Activated T-helper 17 cell treated with anti-CD3 and anti-CD28 coated beads, Interleukin-2, amount 50 U/mL, for 72 hours (primary cell): ENCODE measurements around the gene SCAMP4. TPM values are rescaled to one million over a fixed set of nuclear protein-coding genes. Genes with fewer than 3 reads are reported as not detected.

Experiments
- ATAC-seq: fragments of 150-1000 bp; cut with Tn5 transposase; replicated peaks from 2 replicates; pipeline ENCODE4 v1.10.0; 2021; ENCODE audit warnings: mild to moderate bottlenecking, moderate library complexity
- H3K27ac Mint-ChIP-seq: one replicate; pipeline ENCODE4 v1.8.0; 2022; ENCODE audit warnings: mixed read lengths
- H3K27me3 Mint-ChIP-seq: one replicate; pipeline ENCODE4 v1.8.0; 2022; ENCODE audit warnings: mixed read lengths
- H3K36me3 Mint-ChIP-seq: one replicate; pipeline ENCODE4 v1.8.0; 2022; ENCODE audit warnings: low read depth, mild to moderate bottlenecking, mixed read lengths
- H3K4me1 Mint-ChIP-seq: one replicate; pipeline ENCODE4 v1.8.0; 2022; ENCODE audit warnings: mixed read lengths
- H3K4me3 Mint-ChIP-seq: one replicate; pipeline ENCODE4 v1.8.0; 2022; ENCODE audit warnings: mild to moderate bottlenecking, mixed read lengths
- H3K9me3 Mint-ChIP-seq: one replicate; pipeline ENCODE4 v1.8.0; 2022; ENCODE audit warnings: mixed read lengths
- total RNA-seq, 2 donors: library from RNA; stranded (reverse); gene quantifications; one replicate each; pipeline ENCODE4 v1.2.3, GENCODE V29; 2022

SCAMP4 gene
- total RNA-seq, 2 donors from 2014 or later = 31.7 to 36.4 TPM

DNA sequence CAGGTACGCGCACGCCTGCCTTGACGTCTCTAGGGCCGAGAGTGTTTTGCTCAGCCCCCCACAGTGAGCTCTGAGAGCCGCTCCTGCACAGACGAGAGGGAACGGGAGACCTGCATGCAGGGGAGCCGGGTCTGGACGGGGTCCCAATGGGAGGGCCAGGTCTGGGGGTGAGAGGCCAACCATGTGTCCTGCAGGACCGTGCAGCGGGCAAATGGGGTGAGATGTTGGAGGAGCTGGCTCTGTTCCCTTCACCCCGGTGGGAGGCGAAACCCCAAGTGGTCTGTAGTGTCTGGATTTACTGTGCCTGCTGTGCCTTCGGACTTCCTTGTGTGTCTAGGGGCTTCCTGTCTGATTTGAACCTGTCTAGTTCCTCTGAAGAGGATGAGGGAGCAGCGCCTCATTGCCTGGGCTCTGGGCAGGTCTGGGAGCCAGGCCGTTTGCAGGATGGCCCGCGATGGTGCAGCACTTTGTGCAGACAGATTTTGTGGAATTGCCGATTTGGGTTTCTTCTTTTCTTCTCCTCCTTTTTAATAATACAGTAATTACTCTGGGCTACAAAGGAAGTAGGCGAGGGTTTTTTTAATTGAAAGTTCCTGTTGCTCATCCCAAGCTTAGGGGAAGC is 37.8 kb downstream of the SCAMP4 start:
- no peak for ATAC-seq
- Mint-ChIP-seq H3K36me3 (peaks cover 21% of the 10 kb centered on the region), H3K4me1 (peaks cover 21% of the 10 kb centered on the region), H3K4me3 (peak overlapping the region; percentile 92), H3K9me3 (no peaks in the 10 kb centered on the region), H3K27me3 (no peaks in the 10 kb centered on the region), H3K27ac (peak overlapping the region; percentile 90)

DNA sequence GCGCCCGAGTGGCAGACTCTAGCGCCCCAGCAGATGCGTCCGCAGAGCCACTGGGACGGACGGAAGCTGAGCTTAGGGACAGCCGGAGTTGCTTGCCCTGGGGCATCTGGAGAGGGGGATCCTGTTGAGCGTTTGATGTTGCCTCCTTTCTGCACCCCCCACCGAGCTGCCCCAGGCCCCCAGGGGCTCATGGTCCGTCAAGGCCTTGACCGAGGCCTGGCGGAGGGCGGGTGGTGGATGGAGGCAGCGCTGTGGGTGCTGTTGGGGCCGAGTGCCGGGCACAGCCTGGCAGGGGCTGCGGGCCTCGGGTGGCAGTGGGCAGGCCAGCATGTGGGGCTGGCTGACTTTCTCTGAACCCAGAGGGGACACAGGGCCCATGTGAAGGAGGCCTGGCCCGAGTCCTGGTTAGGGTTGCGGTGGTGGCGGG is 38.5 kb downstream of the SCAMP4 start:
- Mint-ChIP-seq H3K4me3 (peak overlapping the region; percentile 92), H3K27me3 (no peaks in the 10 kb centered on the region), H3K9me3 (no peaks in the 10 kb centered on the region), H3K36me3 (peaks cover 21% of the 10 kb centered on the region), H3K4me1 (peaks cover 21% of the 10 kb centered on the region), H3K27ac (peak overlapping the region; percentile 90)
- no peak for ATAC-seq

DNA sequence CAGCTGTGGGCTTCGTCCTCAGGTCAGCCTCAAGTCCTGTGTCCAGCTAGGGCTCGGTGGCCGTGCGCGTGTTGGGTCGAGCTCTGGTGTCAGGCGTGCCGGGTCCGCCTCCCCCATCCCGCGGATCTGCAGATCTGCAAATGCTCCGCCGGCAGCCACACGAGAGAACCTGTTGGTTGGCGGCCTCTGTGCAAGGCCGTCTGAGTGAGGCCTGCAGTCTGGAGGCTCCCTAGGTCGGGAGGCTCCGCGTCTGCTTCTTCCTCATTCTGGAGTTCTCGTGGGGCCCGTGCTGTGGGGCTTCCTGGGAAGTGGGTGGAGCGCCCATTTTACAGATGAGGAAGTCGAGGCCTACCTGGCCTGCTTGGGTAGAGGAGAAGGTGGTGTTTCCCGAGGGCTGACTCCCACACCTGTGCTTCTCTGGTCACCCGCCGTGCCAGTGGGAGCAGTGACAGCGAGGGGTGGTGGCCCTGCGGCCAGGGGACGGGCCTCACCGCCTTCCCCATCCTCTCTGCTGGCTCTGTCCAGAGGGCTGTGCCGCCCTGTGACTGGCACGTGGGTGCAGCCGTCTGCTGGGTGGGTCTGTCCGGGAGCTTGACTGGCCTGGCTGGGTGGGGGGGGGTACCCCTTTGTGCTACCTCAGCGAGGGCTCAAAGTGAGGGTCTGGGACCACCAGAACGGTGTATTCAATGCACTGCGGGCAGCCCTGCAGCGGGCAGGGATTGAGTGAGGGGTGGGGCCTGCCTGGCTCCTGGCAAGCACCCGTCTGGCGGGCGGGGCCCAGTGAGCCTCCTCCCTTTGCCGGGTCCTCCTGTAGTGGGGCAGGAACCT is 39.1 kb downstream of the SCAMP4 start:
- Mint-ChIP-seq H3K36me3 (peaks cover 25% of the 10 kb centered on the region), H3K27ac (no peak overlapping the region), H3K27me3 (no peaks in the 10 kb centered on the region), H3K4me1 (peaks cover 24% of the 10 kb centered on the region), H3K9me3 (no peaks in the 10 kb centered on the region), H3K4me3 (peak overlapping the region; percentile 92)
- no peak for ATAC-seq

DNA sequence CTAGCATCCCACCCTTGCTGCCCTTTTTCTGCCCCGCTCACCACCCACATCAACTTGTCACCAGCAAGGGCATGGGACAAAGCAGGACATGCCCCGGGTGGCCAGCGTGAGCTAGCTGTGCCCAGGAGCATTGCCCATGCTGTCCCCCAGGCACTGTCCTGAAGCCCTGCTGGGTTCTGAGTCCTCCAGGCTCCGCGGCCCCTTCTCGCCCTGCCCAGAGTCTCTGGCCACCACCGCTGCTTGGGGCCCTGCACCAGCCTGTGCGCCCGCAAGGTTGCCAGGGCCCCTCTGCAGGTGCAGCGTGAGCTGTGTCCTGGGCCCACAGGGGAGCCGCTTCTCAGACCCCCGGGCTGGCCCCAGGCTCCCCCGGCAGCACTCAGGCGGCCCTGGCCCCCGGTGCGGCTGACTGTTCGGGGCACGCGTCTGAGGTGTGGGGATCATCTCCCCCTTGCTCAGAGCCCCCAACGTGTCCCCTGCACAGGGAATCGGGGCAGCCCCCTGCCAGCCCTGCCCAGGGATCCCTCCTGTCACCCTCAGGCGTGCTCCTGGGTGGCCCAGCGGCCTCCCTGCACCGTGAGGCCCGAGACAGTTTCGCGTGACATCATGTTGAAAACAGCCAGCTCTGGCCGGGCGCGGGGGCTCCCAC is 39.8 kb downstream of the SCAMP4 start:
- no peak for ATAC-seq
- H3K4me3 Mint-ChIP-seq = no peak overlapping the region

DNA sequence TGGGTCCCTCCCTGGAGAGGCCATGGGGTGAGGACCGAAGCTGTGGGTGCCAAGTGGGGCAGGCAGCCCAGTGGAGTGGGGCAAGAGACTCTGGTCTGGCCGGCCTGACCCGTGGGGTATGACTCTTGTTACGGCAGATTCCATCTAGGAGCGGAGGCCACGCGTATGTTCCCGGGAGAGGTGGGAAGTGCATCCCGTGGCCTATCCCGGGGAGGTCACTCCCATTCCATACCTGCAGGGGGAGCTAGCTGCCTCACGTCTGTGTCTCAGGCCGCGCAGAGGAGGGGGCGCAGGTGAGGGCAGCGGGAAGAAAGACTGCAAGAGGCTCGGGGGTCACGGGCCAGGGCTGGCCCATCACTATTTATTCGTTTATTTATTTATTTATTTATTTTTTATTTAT is 40.7 kb downstream of the SCAMP4 start:
- H3K4me1 Mint-ChIP-seq = peaks cover 19% of the 10 kb centered on the region
- H3K27ac Mint-ChIP-seq = no peak overlapping the region
- no peak for ATAC-seq
- H3K36me3 Mint-ChIP-seq = peaks cover 18% of the 10 kb centered on the region
- H3K9me3 Mint-ChIP-seq = no peaks in the 10 kb centered on the region
- no peaks in the 10 kb centered on the region for H3K27me3 Mint-ChIP-seq
- H3K4me3 Mint-ChIP-seq = no peak overlapping the region

More for the DNA sequence above, 39.8 kb downstream of the SCAMP4 start:
- Mint-ChIP-seq H3K27ac (no peak overlapping the region), H3K9me3 (no peaks in the 10 kb centered on the region), H3K27me3 (no peaks in the 10 kb centered on the region), H3K4me1 (peaks cover 21% of the 10 kb centered on the region), H3K36me3 (peaks cover 25% of the 10 kb centered on the region)

DNA sequence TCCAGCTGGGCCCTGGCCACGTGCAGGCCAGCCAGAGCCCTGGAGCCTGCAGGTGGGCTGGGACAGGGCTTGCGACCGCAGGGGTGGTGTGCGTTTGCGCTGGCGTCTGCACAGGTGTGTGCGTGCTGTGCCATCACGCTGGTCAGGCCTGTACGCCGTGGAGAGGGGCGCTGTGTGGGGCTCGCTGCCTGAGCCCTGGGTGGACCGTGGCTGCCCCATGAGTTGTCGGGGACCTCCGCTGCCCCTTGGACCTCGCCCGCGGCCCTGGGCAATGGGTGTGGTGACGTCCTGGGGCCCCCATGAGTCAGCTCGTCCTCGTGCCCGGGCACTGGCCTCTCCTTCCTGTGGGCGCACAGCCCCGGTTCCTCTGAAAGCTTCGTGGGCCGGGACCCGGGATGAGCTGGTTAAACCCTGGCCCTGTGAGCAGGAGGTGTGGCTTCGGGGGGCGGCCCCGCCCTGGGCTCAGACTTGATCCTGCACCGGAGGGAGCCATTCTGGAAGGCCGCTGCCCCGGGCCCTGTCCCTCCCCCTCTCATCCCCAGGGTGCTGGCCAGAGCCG is 42.5 kb downstream of the SCAMP4 start:
- Mint-ChIP-seq H3K36me3 (peaks cover 22% of the 10 kb centered on the region), H3K4me3 (no peak overlapping the region), H3K27ac (no peak overlapping the region), H3K4me1 (peaks cover 17% of the 10 kb centered on the region), H3K27me3 (no peaks in the 10 kb centered on the region), H3K9me3 (no peaks in the 10 kb centered on the region)
- ATAC-seq = no peak

DNA sequence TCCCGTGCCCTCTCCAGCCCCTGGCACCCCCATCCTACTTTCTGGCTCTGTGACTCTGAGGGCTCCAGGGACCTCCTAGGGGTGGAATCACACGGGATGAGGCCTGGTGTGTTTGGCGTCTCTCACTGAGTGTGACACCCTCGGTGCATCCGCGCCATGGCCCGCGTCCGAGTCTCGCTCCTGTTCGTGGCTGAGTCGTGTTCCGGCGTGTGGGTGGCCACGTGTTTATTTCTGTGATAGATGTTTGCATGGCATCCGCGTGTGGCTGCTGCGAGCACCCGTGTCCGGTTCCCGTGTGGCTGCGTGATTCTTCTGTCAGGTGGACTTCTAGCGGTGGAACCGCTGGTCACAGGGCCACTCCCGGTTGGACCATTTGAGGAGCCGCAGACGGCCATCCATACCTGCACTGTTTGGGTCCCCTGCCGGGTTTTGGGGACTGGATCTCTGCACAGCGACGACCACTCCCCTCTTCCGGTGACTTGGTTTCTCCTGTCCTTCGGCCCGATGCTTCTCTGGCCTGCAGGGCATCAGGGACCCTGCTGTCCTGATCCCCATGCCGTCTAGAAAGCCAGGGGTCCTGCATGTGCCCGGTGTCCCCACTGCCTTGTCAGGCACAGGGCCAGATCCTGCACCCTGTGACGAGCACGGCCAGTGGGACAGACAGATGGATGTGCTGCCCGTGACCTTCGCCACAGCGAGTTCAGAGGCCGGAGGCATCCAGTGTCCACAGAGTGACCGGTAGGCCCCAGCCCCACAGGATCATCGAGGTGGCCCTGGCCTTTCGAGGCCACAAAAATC is 44.3 kb downstream of the SCAMP4 start:
- Mint-ChIP-seq H3K36me3 (peaks cover 22% of the 10 kb centered on the region), H3K9me3 (no peaks in the 10 kb centered on the region), H3K27me3 (no peaks in the 10 kb centered on the region), H3K4me1 (peaks cover 9% of the 10 kb centered on the region), H3K27ac (no peak overlapping the region), H3K4me3 (no peak overlapping the region)
- no peak for ATAC-seq

DNA sequence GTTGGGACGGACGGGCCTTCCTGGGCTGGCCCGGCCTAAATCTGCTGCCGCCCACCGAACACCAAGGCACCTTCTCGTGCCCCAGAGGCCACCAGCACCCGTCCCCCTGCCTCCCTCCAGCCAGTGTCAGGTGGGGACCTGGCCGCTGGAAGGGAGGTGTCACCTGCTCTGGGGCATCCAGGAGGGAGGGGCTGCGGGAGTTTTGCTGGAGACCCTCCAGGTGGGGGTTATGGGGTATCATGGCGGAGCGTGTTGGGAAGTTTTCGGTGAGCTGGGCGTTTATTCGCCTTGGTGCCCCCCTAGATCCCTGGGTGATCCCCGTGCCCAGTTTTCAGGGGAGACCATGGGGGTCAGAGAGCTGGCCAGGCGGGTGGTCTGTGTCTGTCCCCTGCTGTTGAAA is 45.4 kb downstream of the SCAMP4 start:
- no peak for ATAC-seq
- H3K27ac Mint-ChIP-seq = no peak overlapping the region
- H3K4me1 Mint-ChIP-seq = peaks cover 9% of the 10 kb centered on the region
- H3K36me3 Mint-ChIP-seq = peaks cover 21% of the 10 kb centered on the region
- no peaks in the 10 kb centered on the region for H3K9me3 Mint-ChIP-seq
- H3K4me3 Mint-ChIP-seq = no peak overlapping the region
- no peaks in the 10 kb centered on the region for H3K27me3 Mint-ChIP-seq

DNA sequence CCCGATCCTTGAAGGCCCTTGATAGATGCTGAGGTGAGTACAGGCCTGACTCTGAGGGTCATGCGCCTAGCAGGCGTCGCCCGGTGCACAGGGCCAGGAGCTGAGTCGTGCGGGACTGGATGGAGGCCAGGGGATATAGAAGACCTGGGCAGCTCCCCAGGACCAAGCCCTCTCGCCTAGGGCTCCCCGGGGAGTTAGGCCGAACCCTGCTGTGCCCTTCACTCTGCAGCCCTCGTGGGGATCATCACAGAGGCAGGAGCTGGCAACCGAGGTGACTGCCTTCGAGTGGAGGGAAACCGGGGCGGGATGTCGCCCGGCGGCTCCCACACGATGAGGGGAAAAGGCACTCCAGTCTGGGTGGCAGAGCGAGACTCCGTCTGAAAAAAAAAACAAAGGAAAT is 47.4 kb downstream of the SCAMP4 start:
- Mint-ChIP-seq H3K27ac (no peak overlapping the region), H3K27me3 (no peaks in the 10 kb centered on the region)
- no peak for ATAC-seq

DNA sequence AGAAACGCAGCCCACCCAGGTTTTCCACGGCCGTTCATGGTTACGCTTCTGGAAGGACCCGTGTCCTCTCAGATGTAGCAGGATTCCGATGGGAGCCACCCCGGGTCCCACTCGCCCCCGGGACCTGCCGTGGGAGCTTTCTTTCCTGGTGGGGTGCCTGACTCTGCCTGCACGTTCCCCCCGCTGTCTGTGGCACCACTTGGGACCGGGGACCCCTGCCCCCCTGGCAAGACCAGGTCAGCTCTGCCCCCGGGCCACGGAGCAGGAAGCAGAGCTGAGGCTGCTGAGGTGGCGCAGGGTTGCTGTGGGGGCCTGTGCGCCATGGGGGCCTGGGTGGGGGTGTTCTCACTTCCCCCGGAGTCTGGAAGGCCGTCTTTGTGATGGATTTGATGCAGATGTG is 47.8 kb downstream of the SCAMP4 start:
- Mint-ChIP-seq H3K36me3 (peaks cover 16% of the 10 kb centered on the region), H3K27me3 (no peaks in the 10 kb centered on the region), H3K27ac (no peak overlapping the region), H3K4me1 (peaks cover 4% of the 10 kb centered on the region), H3K9me3 (no peaks in the 10 kb centered on the region), H3K4me3 (no peak overlapping the region)
- ATAC-seq = no peak

More for the DNA sequence above, 47.4 kb downstream of the SCAMP4 start:
- Mint-ChIP-seq H3K4me3 (no peak overlapping the region), H3K36me3 (peaks cover 16% of the 10 kb centered on the region), H3K9me3 (no peaks in the 10 kb centered on the region), H3K4me1 (peaks cover 4% of the 10 kb centered on the region)

DNA sequence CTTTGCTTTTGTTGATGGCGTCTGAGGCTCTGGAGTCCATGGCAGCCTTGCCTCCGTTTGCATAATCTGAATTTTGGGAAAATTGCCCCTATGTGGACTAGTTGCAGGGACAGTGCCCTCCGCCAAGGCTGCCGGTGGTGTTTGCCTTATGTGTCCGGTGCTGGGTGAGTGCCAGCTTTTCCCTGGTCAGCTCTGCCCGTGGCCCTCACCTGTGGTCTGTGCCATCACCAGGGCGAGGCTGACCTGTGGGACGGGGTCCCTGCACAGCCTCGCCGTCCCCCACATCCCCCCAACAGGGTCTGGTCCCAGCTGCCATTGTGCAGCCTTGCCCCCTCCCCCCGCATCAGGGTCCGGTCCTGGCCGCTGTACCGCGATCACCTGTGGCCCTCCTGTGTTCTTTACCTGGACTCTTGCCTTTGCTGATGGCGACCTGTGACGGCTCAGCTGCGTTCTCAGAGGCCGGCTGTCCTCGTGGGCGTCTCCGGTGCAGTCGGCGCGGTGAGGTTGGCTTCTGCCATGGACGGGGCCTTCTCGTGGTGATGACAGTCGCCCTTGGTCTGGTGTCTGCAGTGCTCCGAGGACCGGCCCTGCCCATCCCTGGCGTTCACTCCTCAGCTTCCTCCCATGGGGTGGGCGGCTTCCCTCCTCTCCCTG is 48.4 kb downstream of the SCAMP4 start:
- peaks cover 16% of the 10 kb centered on the region for H3K36me3 Mint-ChIP-seq
- H3K4me3 Mint-ChIP-seq = no peak overlapping the region
- peaks cover 4% of the 10 kb centered on the region for H3K4me1 Mint-ChIP-seq
- no peaks in the 10 kb centered on the region for H3K9me3 Mint-ChIP-seq
- H3K27me3 Mint-ChIP-seq = no peaks in the 10 kb centered on the region
- no peak overlapping the region for H3K27ac Mint-ChIP-seq
- no peak for ATAC-seq

DNA sequence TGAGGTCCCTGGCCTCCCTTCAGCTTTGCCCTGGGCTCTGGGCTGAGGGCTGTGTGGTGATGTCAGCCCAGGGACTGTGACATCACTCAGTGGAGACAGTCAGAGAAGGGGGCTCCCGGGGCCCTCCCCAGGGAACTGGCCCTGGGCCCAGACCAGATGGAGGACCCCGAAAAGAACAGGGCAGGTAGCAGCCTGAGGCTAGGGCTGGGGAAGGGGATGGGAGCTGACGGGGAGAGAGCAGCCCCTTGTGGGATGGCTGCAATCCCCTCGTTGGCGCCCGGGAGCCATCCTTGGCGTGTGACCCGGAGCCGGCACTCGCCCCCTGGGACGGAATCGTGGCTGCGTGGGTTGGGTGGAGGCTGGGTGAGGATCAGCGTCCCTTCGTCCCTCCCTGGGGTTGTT is 49.3 kb downstream of the SCAMP4 start:
- Mint-ChIP-seq H3K4me1 (no peaks in the 10 kb centered on the region), H3K27ac (no peak overlapping the region), H3K4me3 (no peak overlapping the region), H3K36me3 (peaks cover 11% of the 10 kb centered on the region), H3K9me3 (no peaks in the 10 kb centered on the region), H3K27me3 (no peaks in the 10 kb centered on the region)
- ATAC-seq = no peak

DNA sequence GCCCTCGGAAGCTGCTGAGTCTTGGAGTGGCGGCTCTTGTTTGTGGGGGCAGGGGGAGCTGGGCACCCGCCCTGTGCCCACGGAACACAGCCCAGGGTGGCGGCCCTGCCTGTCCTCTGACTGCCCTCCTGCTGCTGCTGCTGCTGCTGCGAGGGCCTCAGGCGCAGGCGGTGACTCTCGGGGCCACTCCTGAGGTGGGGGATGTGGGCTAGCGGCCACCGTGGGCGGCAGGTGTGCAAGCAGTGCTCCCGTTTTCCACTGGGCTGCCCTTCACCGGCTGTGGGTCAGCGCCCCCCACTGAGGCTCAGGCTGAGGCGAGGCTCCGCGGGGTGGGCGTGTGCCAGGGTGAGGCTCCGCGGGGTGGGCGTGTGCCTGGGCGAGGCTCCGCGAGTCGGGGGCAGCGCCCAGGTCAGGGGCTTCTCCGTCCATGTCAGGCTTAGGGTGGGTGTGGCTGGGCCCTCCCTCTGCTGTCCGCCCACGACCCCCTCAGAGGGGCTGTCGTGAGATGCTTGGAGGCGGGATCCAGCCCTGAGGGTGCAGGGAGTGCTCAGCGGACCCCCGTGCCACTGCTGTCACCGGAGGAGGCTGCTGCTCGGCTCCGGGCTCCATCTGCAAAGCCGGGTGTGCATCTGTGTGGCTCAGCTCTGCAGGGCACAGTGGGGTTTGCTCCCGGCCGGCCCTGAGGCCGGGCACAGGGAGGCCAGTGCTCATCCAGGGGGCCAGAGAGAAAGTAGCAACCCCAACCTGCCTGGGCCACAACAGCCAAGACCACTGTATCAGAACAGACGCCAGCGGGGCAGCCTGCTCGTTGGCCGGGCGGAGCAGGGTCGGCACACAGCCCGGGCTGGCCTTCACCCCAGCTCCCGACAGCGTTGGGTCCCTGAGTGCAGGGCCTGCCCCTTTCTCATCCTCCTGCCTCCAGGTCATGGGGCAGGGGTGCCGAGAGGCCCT is 50.2 kb downstream of the SCAMP4 start:
- no peaks in the 10 kb centered on the region for H3K9me3 Mint-ChIP-seq
- ATAC-seq = no peak
- H3K27me3 Mint-ChIP-seq = no peaks in the 10 kb centered on the region
- H3K4me3 Mint-ChIP-seq = no peak overlapping the region
- peaks cover 11% of the 10 kb centered on the region for H3K36me3 Mint-ChIP-seq
- no peak overlapping the region for H3K27ac Mint-ChIP-seq
- H3K4me1 Mint-ChIP-seq = no peaks in the 10 kb centered on the region
